ENCODE measurements around the gene ABI1. TPM values are rescaled to one million over a fixed set of nuclear protein-coding genes. Genes with fewer than 3 reads are reported as not detected.

The ABI1 gene
- total RNA-seq, 1 experiment from 2014 or later, result 33.9 TPM

- Mint-ChIP-seq H3K27me3 (ENCODE audit: low read depth) (no peaks in the 10 kb centered on the region), H3K27ac (no peak overlapping the region), H3K4me3 (no peak overlapping the region), H3K36me3 (peaks cover 2% of the 10 kb centered on the region; the same call in 1 of the 2 replicates), H3K9me3 (no peaks in the 10 kb centered on the region), H3K4me1 (peaks cover 23% of the 10 kb centered on the region)
- ChIA-PET POLR2A (no interaction called here), CTCF (no interaction called here)
- 0 out of 2 replicates have a peak, but pooled peaks have one; percentile 26 for ATAC-seq
- DNase-seq (ENCODE audit: low spot score), result no peak
- TF ChIP-seq, protein P1, sequence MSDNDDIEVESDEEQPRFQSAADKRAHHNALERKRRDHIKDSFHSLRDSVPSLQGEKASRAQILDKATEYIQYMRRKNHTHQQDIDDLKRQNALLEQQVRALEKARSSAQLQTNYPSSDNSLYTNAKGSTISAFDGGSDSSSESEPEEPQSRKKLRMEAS (CRISPR knock-in tag; IDR thresholded peaks at IDR 0.05), result no peak
- TF ChIP-seq RORB (CRISPR knock-in tag; IDR thresholded peaks at IDR 0.05) (no peak), OVOL2 (CRISPR knock-in tag; IDR thresholded peaks at IDR 0.05; ENCODE audit: borderline replicate concordance) (no peak)
- TF ChIP-seq, protein P2, sequence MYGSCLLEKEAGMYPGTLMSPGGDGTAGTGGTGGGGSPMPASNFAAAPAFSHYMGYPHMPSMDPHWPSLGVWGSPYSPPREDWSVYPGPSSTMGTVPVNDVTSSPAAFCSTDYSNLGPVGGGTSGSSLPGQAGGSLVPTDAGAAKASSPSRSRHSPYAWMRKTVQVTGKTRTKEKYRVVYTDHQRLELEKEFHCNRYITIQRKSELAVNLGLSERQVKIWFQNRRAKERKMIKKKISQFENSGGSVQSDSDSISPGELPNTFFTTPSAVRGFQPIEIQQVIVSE (CRISPR knock-in tag; IDR thresholded peaks at IDR 0.05; ENCODE audit: borderline replicate concordance), result no peak
- TF ChIP-seq, protein P3, sequence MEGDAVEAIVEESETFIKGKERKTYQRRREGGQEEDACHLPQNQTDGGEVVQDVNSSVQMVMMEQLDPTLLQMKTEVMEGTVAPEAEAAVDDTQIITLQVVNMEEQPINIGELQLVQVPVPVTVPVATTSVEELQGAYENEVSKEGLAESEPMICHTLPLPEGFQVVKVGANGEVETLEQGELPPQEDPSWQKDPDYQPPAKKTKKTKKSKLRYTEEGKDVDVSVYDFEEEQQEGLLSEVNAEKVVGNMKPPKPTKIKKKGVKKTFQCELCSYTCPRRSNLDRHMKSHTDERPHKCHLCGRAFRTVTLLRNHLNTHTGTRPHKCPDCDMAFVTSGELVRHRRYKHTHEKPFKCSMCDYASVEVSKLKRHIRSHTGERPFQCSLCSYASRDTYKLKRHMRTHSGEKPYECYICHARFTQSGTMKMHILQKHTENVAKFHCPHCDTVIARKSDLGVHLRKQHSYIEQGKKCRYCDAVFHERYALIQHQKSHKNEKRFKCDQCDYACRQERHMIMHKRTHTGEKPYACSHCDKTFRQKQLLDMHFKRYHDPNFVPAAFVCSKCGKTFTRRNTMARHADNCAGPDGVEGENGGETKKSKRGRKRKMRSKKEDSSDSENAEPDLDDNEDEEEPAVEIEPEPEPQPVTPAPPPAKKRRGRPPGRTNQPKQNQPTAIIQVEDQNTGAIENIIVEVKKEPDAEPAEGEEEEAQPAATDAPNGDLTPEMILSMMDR (IDR thresholded peaks at IDR 0.05), result no peak
- TF ChIP-seq, protein P4, sequence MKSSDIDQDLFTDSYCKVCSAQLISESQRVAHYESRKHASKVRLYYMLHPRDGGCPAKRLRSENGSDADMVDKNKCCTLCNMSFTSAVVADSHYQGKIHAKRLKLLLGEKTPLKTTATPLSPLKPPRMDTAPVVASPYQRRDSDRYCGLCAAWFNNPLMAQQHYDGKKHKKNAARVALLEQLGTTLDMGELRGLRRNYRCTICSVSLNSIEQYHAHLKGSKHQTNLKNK (CRISPR knock-in tag; IDR thresholded peaks at IDR 0.05), result no peak
These were observed 90.7 kb downstream of the ABI1 start for GRCh38 chr10:26770069-26770468.

GRCh38 chr10:26765549-26765948 is 95.2 kb downstream of the ABI1 start:
- H3K4me1 Mint-ChIP-seq, result peaks cover 10% of the 10 kb centered on the region
- no peaks in the 10 kb centered on the region for H3K27me3 Mint-ChIP-seq (ENCODE audit: low read depth)
- ATAC-seq (no peak), DNase-seq (ENCODE audit: low spot score) (no peak)
- TF ChIP-seq ZNF317 (CRISPR knock-in tag; IDR thresholded peaks at IDR 0.05; ENCODE audit: borderline replicate concordance, low read depth) (no peak), PRRX2 (CRISPR knock-in tag; IDR thresholded peaks at IDR 0.05) (no peak)
- no peaks in the 10 kb centered on the region for H3K9me3 Mint-ChIP-seq
- H3K27ac Mint-ChIP-seq, result no peak overlapping the region
- H3K36me3 Mint-ChIP-seq, result peaks cover 3% of the 10 kb centered on the region; the same call in 1 of the 2 replicates
- ChIA-PET CTCF (interaction anchor here (1.3 kb wide), 1 partner anchor 116 kb away, joined by 3 read pairs; no protein-coding TSS in a partner anchor), POLR2A (no interaction called here)
- no peak overlapping the region for H3K4me3 Mint-ChIP-seq

DNA sequence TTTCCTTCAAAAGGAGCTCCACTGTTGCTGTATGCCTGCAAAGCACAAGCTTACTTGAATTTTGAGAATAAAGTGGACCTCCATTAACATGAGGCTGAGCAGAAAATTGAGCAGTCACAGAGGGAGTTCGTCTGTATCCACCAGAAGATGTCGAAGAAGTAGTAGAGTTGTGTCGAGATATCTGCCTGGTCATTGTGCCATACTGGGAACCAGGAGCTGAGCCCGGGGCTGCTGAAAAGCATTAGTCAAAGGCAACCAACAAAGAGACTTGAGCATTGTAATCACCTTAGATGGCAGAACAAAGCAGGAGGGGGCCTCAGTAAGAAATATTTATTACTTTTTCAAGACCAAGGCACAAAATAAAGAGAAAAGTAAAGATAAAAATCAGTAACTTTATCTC is 101.8 kb downstream of the ABI1 start:
- DNase-seq (ENCODE audit: low spot score), result no peak
- Mint-ChIP-seq H3K9me3 (no peaks in the 10 kb centered on the region), H3K4me3 (no peak overlapping the region), H3K27ac (no peak overlapping the region), H3K4me1 (peaks cover 21% of the 10 kb centered on the region), H3K27me3 (ENCODE audit: low read depth) (no peaks in the 10 kb centered on the region), H3K36me3 (no peaks in the 10 kb centered on the region)
- ChIA-PET POLR2A (no interaction called here), CTCF (no interaction called here)
- ATAC-seq, result peak; percentile 69
- TF ChIP-seq CREB1 (CRISPR knock-in tag; IDR thresholded peaks at IDR 0.05), result no peak
- no peak for TF ChIP-seq CBFB (CRISPR knock-in tag; IDR thresholded peaks at IDR 0.05; ENCODE audit: low read depth)
- TF ChIP-seq TEAD1 (CRISPR knock-in tag; IDR thresholded peaks at IDR 0.05), result no peak
- no peak for TF ChIP-seq NFYB (CRISPR knock-in tag; conservative IDR thresholded peaks at IDR 0.05; ENCODE audit: low read depth)
- no peak for TF ChIP-seq ZNF396 (CRISPR knock-in tag; IDR thresholded peaks at IDR 0.05; ENCODE audit: borderline replicate concordance)
- TF ChIP-seq SOX15 (CRISPR knock-in tag; IDR thresholded peaks at IDR 0.05), result no peak
- no peak for TF ChIP-seq ZNF423 (CRISPR knock-in tag; IDR thresholded peaks at IDR 0.05)
- no peak for TF ChIP-seq NR1H2 (CRISPR knock-in tag; IDR thresholded peaks at IDR 0.05)
- TF ChIP-seq ZNF317 (CRISPR knock-in tag; IDR thresholded peaks at IDR 0.05; ENCODE audit: borderline replicate concordance, low read depth), result no peak
- TF ChIP-seq, protein P5, sequence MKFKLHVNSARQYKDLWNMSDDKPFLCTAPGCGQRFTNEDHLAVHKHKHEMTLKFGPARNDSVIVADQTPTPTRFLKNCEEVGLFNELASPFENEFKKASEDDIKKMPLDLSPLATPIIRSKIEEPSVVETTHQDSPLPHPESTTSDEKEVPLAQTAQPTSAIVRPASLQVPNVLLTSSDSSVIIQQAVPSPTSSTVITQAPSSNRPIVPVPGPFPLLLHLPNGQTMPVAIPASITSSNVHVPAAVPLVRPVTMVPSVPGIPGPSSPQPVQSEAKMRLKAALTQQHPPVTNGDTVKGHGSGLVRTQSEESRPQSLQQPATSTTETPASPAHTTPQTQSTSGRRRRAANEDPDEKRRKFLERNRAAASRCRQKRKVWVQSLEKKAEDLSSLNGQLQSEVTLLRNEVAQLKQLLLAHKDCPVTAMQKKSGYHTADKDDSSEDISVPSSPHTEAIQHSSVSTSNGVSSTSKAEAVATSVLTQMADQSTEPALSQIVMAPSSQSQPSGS (CRISPR knock-in tag; IDR thresholded peaks at IDR 0.05; ENCODE audit: borderline replicate concordance, low read depth), result no peak
